SIG-M5 treated with dmso at 0.1 percent for 504 hours (cell line): ENCODE measurements around the gene HK1.
"Not testable (repeated sequence)": the region's sequence is repeated elsewhere in the genome, so short reads cannot be mapped to it uniquely, and the experiment has no call there.

ENCODE experiments used
- DNase-seq: peaks from one replicate; lab custom pipeline; 2025; ENCODE audit not compliant: unreplicated experiment; lab: John Stamatoyannopoulos, UW

The HK1 gene

DNA sequence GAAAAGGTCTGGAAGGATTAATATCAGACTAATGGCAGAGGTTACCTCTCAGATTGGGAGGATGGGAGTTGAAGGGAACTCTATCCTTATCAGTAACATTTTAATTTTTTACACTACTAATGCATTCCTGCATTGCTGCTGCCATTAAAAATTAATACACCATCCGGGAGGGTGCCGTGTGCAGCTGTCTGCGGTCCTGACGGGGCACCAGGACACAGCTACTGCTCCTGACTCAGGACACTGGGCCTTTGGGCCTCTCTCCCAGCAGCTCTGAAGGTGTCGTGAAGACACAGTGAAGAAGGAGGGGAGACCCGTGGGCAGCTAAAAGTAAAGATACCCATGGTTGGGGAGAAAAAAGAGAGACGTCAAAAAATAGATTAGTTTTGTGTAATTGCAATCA lies 23.4 kb upstream of the HK1 start:
- DNase-seq: no peak

DNA sequence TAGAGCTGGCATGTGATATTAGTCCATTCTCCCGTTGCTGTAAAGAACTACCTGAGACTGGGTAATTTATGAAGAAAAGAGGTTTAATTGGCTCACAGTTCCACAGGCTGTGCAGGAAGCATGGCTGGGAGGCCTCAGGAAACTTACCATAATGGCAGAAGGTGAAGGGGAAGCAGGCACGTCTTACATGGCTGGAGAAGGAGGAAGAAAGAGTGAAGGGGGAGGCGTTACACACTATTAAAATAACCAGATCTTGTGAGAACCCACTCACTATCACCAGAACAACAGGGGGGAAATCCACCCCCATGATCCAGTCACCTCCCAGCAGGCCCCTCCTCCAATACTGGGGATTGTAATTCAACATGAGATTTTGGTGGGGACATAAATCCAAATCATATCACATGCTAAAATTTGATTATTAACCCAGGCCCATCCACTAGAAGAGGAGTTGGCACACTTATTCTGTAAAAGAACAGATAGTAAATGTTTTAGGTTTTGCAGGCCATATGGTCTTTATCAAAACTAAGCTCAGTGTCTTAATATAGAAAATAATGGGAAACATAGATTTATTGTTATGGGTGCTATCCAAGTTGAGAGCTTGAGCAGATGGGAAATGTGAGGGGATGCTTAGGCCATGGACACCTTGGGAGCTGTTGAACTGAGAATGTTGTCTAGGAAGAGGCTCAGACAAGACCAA lies 18.6 kb upstream of the HK1 start:
- no peak for DNase-seq

DNA sequence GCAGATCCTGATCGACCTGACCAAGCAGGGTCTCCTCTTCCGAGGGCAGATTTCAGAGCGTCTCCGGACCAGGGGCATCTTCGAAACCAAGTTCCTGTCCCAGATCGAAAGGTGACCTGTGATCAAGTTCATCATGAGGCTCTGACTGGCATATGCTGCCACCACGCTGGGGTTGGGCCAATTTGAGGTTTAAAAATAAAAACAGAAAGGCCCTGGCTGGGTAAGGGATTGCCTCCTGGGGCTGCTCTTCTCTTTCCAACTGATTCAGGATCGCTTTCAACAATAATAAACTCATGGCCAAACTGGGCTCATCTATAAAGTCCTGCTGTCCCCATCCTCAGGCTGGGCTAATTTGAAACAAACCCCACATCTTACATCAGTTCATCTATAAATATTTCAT lies 17.1 kb upstream of the HK1 start:
- no peak for DNase-seq

DNA sequence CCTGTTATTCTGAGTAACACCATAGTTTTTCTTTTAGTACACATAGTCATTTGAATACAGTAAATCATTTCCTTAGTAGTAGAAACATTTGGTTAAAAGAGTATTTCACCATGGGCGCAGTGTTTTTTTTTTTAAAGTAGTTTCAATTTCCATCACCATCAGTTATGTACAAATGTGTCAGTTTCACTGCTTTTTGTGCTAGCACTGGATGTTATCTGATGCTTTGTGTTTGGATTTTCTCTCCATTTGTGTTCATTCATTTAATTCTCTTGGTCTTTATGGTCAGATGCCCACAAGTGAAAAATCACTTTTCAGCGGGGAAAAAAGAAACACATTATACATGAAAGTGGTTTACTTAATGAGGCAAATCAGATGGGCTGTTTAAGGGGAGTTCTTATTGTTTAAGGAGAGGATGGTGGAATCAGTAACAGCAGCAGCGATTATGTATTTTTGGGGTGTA lies 16.0 kb upstream of the HK1 start:
- DNase-seq: no peak

DNA sequence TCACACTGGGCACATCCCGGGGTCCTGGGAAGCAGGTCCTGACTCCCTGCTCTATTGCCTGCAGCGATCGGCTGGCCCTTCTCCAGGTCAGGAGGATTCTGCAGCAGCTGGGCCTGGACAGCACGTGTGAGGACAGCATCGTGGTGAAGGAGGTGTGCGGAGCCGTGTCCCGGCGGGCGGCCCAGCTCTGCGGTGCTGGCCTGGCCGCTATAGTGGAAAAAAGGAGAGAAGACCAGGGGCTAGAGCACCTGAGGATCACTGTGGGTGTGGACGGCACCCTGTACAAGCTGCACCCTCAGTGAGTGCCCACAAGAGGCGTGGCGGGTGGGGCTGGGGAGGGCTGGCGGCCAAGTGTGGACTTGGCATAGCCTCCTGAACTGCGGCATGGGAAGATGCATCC lies 12.8 kb upstream of the HK1 start:
- DNase-seq: no peak

DNA sequence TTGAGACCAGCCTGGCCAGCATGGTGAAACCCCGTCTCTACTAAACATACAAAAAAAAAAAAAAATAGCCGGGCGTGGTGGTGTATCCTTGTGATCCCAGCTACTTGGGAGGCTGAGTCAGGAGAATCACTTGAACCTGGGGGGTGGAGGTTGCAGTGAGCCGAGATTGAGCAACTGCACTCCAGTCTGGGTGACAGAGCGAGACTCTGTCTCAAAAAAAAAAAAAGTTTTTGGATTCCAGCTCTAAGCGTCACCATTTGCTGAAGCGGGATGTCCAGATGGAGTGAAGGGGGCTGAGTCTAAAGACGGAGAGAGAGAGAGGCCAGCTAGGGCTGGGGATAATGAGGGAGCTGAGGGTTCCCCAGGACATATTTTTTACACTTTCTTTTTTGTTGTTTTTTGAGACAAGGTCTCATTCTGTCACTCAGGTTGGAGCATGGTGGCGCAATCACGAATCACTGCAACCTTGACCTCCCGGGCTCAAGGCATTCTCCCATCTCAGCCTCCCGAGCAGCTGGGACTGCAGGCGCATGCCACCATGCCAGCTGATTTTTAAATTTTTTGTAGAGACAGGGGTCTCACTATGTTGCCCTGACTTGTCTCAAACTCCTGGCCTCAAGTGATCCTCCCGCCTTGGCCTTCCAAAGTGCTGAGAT lies 9.4 kb upstream of the HK1 start:
- no peak for DNase-seq

DNA sequence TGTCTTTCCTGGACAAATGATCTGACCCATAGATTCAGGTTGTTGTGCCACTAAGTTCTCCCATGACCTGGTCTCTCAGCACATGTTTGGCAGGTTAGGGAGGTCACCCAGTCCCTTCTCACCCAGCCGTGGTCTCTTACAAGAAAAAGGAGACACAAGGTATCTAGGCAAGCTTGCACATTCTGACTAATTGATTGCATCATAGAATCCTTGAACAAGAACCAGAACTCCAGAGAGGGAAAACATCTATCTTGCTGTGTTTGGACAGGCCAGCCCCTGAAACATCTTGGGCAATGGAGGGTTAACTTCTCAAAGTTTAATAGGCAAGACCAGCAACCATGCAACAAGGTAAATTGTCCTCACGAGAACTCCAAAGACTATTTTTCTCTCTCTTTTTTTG lies 8.5 kb upstream of the HK1 start:
- DNase-seq: no peak

DNA sequence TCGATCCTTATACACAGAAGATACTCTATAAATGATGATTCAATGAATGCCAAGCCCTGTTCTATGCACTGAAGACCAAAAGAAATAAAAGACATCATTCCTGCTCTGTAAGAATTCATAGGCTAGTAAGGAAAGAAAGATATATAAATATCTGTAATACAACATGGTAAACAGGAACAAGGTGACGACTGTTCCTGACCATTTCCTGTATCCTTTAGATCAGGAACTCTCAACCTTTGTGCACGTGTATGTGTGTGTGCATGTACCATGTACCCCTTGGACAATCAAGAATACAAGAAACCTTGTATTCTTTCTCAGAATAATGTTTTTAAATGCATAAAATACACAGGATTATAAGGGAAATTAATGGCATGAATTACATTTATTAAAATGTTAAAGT lies 7.3 kb upstream of the HK1 start:
- DNase-seq: no peak

DNA sequence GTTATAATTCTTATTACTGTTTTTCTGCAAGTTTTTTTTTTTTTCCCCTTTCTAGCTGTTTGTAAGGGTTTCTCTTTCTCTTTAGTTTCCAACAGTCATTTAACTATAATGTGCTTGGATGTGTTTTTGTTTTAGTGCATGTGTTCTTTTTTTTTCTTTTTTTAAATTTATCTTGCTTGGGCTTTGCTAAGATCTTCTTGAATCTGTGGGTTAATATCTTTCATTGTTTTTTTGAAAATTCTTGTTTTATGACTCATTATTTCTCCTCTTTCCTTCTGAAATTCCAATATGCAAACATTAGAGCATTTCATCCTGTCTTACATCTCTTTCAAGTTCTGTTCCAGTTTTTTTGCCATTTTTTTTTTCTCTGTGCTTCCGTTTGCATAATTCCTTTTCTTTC lies 5.7 kb upstream of the HK1 start:
- no peak for DNase-seq

DNA sequence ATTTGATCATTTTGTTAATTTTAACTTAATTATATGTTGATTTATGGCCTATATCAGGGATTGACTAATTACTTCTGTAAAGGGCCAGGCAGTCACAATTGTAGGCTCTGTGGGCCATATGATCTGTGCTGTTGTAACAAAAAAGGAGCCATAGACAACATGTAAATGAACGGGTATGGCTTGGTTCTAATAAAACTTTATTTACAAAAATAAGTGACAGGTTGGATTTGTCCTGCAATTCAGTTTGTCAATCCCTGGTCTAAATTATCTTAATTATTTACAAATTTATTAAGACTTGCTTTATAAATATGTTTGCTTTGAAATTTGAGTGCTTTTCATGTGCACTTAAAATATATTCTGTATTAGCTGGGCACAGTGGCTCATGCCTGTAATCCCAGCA lies 2.9 kb upstream of the HK1 start:
- DNase-seq: no peak

DNA sequence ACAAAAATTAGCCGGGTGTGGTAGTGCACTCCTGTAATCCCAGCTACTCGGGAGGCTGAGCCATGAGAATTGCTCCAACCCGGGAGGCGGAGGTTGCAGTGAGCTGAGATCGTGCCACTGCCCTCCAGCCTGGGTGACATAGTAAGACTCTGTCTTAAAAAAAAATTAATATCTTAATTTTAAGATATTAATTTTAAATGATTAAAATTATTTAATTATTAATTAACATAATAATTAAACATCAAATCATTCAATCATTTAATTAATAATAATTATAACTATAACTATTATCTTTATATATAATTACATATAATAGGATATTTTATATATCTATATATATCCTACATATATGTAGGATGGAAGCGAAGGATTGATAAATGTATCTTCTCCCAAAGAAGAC lies 1.8 kb upstream of the HK1 start:
- no peak for DNase-seq

DNA sequence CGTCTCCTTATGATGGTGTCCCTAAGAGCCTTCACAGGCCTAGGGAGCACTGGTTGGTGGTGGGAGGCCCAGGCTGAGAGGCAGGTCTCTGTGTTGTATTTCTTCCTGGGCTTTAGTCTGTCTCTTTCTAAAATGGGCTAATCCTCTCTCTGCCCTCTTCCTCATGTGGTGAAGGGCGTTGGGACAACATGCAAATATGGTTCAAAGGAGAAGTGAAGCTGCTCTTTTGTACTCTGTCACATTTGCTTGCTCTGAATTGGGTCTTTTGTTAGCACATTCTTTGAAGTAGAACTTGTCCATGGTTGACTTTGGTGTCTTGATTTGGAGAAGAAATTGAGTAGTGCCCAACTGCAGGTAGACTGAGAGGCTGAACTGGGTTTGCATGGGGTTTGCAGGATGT lies 814 bp downstream of the HK1 start:
- peak; percentile 64 for DNase-seq

DNA sequence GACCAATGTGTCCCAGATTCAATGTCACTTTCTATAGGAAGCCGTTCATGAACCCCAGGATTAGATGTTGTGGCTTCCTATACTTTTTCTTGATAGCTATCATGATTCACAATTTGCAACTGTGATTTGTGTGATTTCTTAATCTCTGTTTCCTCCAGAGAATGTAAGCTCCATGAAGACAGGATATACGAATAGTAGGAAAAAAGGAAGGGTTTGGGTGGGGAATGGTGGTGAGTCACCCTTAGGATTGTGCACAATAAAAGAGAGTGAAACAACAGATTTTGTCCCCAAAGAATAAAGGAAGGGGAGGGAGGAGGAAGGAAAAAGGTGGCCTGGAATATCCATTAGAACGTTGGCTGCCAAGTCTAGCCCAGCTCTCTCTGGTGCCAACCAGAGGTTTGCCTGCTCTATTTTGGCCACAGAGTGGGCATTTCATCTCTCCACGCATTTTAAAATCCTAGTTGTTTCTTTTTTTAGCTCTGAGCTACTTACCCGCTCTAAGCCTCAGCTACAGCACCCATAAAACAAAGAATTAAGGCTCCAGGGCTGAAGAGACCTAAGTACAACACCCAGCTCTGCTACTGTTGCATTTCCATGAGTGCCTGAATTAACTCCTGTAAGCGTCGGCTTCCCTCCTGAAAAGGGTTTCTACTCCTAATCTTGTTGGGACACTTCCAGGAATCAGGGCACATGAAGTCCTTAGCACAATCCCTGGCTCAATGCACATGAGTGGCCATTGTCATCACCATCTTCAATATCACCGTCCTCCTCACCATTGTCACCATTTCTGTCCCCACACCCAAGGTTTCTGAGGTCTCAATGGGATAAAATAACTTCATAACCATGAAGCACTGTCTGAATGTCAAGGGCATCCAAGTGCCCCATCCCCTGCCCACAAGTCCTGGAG lies 3.5 kb downstream of the HK1 start:
- no peak for DNase-seq

DNA sequence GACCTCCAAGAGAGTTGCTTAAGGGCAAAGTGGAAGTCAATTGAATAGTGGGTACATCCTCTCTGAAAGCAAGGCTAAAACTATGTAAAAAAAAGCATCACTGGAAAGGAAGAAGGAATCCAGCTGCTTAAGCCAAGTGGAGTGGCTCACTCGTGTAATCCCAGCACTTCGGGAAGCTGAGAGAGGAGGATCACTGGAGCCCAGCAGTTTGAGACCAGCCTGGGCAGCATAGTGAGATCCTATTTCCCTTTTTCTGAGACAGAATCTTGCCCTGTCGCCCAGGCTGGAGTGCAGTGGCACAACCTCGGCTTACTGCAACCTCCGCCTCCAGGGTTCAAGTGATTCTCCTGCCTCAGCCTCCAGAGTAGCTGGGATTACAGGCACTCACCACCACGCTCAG lies 6.1 kb downstream of the HK1 start:
- DNase-seq: not testable (repeated sequence)

DNA sequence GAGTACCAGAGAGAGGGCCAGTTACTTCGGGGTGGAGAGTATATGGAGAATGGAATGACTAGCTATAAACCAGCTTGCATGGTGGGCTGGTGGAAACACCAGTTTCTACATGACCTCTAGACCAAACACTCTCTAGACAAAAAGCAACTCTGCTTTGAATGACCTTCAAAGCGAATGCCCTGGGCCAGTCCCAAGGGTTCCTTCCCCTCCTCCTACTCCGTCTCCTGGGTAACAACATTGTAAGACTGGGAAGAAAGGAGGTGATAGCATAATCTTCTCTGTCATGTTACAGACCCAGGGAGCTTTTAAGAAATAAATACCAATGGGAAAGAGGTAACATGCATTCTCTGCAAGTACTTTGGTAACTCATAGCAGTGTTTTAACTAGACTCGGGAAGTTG lies 7.4 kb downstream of the HK1 start:
- no peak for DNase-seq

DNA sequence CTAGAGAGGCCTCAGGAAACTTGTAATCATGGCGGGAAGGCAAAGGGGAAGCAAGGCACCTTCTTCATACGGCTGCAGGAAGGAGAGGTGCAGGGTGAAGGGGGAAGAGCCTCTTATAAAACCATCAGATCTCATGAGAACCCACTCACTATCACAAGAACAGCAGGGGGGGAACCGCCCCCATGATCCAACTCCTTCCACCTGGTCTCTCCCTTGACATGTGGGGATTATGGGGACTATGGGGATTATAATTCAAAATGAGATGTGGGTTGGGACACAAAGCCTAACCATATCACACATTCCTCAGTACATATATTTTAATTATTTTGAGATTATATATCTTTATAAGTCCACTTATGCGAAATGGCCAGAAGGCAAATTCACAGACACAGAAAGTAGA lies 8.9 kb downstream of the HK1 start:
- no peak for DNase-seq

DNA sequence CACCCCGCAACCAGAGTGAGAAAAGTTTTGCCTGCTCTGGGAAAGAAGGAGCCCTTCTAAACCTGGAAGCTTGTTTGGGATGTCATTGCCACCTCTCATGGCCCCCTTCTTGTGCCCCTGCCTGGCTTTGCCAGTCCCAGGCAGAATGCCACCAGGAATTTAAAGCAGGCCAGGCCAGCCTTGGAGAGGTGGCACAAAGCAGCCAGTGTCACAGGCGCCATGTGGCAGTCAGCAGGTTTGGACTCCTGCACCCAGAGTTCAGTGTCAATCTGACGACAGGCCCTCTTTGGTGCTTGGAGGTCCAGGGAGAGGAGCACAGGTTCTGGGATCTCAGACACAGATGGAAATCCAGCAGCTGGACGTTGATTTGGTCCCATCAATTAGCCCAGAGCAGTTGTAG lies 12.7 kb downstream of the HK1 start:
- no peak for DNase-seq

DNA sequence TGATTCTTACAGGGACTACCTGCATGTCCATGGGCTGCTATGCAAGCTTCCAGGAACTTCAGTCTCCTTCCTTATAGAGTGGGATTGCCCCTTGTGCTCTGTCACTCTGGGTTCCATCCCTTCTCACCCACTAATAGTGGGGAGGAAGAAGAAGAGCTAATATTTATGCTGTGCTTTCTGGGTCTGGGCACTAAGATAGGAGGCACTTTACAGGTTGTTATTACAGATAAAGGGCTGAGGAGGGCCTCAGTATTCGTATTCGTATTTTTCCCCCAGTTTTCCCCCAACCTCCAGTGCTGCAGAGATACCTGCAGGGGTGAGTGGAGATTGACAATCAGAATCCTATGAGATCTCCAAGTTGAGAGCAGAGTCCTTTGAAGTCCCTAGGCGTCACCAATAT lies 14.2 kb downstream of the HK1 start:
- no peak for DNase-seq

DNA sequence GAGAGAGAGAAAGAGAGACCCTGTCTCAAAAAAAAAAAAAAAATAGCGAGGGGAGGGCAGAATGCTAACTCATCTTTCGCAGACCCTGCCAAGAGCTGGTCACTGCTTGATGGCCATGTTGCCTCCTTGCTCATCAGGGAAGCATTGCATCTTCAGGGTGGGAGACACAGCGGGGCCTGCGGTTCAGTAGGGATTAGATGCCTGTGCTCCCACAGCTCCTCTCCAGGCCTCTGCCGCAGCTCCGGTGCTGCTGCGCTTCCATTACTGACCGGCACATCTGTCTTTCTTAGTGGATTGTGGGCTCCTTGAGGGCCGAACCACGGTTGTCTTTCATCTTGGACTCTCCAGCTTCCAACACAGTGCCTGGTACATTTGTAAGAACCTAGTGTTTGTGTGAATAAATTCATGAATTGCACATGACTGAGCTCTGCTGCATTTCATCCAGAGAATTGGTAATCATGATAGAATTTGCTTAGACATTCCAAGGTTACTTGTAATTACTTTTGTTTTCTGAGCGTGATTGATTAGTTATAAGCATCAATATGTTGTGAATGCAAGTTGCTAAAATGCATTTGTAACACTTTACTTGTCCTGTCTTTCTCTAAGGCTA lies 16.8 kb downstream of the HK1 start:
- no peak for DNase-seq

DNA sequence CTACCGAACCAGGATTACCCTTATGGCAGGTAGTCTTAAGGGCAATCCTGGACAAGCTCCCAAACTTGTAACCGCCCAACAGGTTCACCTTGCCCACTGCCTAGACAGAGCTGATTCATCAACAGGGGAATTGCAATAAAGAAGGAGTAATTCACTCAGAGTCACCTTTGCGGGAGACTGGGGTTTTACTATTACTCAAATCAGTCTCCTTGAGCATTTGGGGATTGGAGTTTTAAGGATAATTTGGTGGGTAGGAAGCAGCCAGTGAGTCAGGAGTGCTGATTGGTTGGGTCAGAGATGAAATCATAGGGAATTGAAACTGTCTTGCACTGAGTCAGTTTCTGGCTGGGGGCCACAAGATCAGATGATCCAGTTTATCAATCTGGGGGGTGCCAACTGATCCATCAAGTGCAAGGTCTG lies 25.3 kb downstream of the HK1 start:
- DNase-seq: no peak

DNA sequence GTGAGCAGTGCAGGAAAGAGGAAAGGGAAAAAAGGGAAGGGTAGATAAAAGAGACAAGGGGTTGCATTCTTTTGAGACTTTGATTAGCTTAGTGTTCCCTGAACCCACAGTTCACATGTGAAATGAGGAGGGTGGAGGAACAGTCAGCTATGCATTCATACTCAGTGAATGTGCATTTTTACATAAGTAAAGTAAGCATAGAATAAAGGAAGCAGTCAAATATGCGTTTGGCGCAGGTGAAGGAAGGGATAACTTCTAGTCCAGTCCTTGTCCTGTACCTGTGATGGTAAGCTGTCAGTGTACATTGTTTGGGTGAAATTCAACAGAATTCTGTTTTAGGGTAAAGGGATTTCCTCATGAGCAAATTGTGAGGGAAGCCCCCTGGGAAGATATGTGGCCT lies 28.1 kb downstream of the HK1 start:
- no peak for DNase-seq

DNA sequence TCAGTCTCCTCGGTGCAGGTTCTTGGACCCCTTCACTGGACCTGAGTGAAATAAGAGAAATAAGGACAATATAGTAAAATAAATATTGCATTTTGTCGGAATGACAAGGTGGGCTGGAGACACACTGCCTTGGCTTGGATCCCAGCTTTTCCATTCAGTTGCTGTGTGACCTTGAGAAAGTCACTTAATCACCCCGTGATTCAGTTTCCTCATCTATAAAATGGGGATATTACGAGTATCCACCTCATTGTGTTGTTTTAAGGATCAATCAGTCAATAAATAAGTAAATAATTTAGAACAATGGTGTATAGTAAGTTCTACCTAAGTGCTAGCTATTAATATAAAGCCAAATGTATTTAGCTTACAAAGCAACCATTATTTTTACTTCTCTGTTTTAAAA lies 29.1 kb downstream of the HK1 start:
- DNase-seq: no peak
